Measurements from ENCODE around the gene FIZ1.

Gene FIZ1

GRCh38 chr19:55611983-55612645 lies 12.8 kb upstream of the FIZ1 start:
- DNase-seq = no peak

GRCh38 chr19:55611300-55611982 lies 12.1 kb upstream of the FIZ1 start:
- DNase-seq = no peak

- no peak for DNase-seq
Observed at GRCh38 chr19:55609326-55609725, 10.0 kb upstream of the FIZ1 start.

GRCh38 chr19:55606817-55607216 lies 7.5 kb upstream of the FIZ1 start:
- no peak for DNase-seq

GRCh38 chr19:55606471-55606787 lies 7.1 kb upstream of the FIZ1 start:
- DNase-seq = no peak

GRCh38 chr19:55605637-55606470 lies 6.5 kb upstream of the FIZ1 start, which contains the start of gene ZNF865:
Gene ZNF865, plus strand, starts transcription at chr19:55605647. Its CDS starts 7,972 bp downstream, at chr19:55613619.
- peak; percentile 46 for DNase-seq

- peak; percentile 88 for DNase-seq
Observed at GRCh38 chr19:55605207-55605636, 5.9 kb upstream of the FIZ1 start.

- no peak for DNase-seq
Observed at GRCh38 chr19:55603581-55604292, 4.4 kb upstream of the FIZ1 start.

- no peak for DNase-seq
Observed at GRCh38 chr19:55603115-55603514, 3.8 kb upstream of the FIZ1 start.

- no peak for DNase-seq
Observed at GRCh38 chr19:55602104-55603001, 3.0 kb upstream of the FIZ1 start.

- no peak for DNase-seq
Observed at GRCh38 chr19:55601084-55601483, 1.8 kb upstream of the FIZ1 start.

- DNase-seq = no peak
Observed at GRCh38 chr19:55600662-55601028, 1.3 kb upstream of the FIZ1 start.

GRCh38 chr19:55599842-55600661 lies 735 bp upstream of the FIZ1 start, which contains the start of gene ZNF524:
Gene ZNF524, plus strand, starts transcription at chr19:55600288. Its CDS starts 1,825 bp downstream, at chr19:55602113.
- DNase-seq = peak; percentile 79

- peak; percentile 87 for DNase-seq
Observed at GRCh38 chr19:55598719-55599467, 424 bp downstream of the FIZ1 start.

GRCh38 chr19:55598034-55598433 lies 1.3 kb downstream of the FIZ1 start:
- no peak for DNase-seq

GRCh38 chr19:55597501-55597921 lies 1.8 kb downstream of the FIZ1 start:
- no peak for DNase-seq

GRCh38 chr19:55596304-55596703 lies 3.0 kb downstream of the FIZ1 start:
- no peak for DNase-seq

- DNase-seq = no peak
Observed at GRCh38 chr19:55594996-55595545, 4.2 kb downstream of the FIZ1 start.

- DNase-seq = no peak
Observed at GRCh38 chr19:55593096-55593772, 6.1 kb downstream of the FIZ1 start.
